ENCODE data around the gene PGLYRP2. TPM values are rescaled to one million over a fixed set of nuclear protein-coding genes. Genes with fewer than 3 reads are reported as not detected.

PGLYRP2 gene
- total RNA-seq, 1 experiment from 2014 or later = not detected

DNA sequence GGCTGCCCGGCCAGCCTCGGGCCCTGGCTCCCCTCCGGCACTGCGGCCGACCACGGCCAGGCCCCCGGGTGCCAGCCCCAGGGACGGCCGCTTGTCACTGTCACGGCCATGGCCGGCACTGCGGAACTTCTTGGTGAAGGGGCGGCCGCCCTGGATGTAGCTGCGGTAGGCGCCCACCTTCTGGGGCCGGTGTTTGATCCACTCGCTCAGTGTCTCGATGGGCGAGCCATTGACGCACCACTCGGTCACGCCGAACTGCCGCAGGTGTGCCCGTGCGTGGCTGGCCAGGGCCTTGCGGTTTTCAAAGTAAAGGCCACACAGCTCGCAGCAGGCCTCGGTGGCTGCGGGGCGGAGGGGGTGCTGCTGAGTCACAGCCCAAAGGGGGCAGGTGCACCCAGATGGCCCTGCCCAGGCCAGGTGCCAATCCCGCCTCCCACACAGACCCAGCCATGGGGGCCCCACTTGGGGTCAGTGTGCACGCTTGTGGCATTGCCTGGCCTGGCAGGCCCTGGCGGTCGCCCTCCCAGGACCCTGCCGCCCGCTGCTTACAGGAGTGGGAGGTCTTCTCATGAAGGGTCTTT, 54.5 kb downstream of the PGLYRP2 start:
- DNase-seq (ENCODE audit: low spot score) = no peak

GRCh38 chr19:15424121-15424520, 55.2 kb downstream of the PGLYRP2 start:
- no peak for DNase-seq (ENCODE audit: low spot score)

DNA sequence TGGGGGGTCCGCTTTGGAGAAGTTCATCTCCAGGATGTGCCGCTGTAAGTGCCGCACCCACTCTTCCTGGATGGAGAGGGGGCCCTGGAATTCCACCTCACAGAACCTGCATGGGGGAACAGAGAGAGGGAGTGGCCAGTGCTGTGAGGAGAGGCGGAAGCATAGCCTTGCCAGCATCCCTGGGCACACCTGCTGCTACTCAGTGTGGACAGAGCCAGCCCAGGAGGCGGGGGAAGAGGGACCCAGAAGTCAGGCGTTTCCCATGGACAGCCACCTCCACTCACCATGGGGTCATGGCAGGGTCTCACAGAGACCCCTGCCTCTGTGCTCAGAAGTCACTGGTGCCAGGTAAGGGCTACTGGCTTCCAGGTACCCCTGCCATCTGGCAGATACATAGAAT, 56.2 kb downstream of the PGLYRP2 start:
- no peak for DNase-seq (ENCODE audit: low spot score)

GRCh38 chr19:15422296-15423075, 56.8 kb downstream of the PGLYRP2 start:
- no peak for DNase-seq (ENCODE audit: low spot score)

- DNase-seq (ENCODE audit: low spot score) = no peak
Measured at GRCh38 chr19:15421721-15422260, 57.5 kb downstream of the PGLYRP2 start.

DNA sequence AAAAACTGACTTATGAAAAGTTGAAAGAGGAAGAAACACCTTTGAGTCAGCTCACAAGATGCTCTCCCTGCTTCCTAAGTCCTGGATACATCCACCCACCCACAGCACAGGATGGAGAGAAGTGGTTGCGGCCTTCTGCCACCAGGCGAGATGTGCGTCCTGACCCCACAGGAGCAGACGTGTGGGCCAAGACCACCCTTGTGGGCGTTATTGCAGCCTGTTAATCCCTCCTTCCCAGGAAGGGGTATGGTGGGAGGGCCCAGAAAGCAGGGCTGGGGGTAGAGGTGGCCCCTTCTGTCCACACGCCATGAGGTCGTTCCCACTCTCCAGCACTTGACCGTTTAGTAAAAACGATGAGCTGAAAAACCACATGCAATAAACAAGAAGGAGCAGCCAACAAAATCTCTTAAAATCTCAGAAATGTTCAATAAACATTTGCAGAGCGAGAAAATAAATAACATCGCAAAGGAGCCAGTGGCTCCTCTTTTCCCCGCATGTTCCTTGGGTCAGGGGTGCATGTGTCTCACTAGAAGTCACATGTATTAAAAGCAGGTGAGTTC, 58.1 kb downstream of the PGLYRP2 start:
- no peak for DNase-seq (ENCODE audit: low spot score)

DNA sequence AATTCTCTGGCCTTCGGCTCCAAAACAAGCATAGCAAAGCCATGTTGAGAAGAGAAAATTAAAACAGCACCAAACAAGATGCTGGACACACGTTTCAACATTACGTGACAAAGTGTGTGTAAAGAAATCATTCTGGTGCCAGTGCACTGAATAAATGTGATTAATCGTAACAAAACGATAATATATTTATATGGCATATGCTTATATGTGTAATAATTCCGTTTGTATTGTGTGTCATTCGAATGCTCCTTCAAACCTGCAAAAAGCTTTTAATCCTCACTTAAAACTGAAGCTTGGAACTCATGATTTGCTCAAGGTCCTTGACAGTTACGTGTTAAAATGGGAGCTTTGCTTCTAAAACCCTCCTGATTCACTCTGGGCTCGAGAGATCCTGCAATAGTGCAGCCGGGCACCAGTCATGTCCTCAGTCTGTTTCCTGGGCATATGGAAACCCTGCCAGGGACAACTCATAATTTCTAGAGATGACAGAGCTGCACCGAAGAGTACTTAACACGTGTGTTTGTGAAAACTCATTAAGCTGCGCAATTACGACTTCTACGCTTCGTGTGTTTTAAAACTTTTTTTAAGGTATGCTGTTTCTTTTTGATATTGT, 59.8 kb downstream of the PGLYRP2 start:
- DNase-seq (ENCODE audit: low spot score) = no peak

Other genes with a start within 250 kb of the PGLYRP2 start
- gene EPHX3, start 247.1 kb downstream of the PGLYRP2 start, total RNA-seq (2014; rRNA removed; shearing (Covaris generic)) = 0.43 TPM in 1 of 2 replicates, not detected in the other
- gene BRD4, start 147.0 kb downstream of the PGLYRP2 start, total RNA-seq (2014; rRNA removed; shearing (Covaris generic)) = 6.4 and 11.0 TPM in 2 replicates
- gene AKAP8, start 99.7 kb downstream of the PGLYRP2 start, total RNA-seq (2014; rRNA removed; shearing (Covaris generic)) = 14.4 and 18.4 TPM in 2 replicates
- 37.5 and 48.6 TPM in 2 replicates for gene AKAP8L, start 60.5 kb downstream of the PGLYRP2 start, total RNA-seq (2014; rRNA removed; shearing (Covaris generic))
- gene WIZ, start 29.5 kb downstream of the PGLYRP2 start, total RNA-seq (2014; rRNA removed; shearing (Covaris generic)) = 7.2 and 7.4 TPM in 2 replicates
- not detected in 2 replicates for gene RASAL3, start 15.0 kb downstream of the PGLYRP2 start, total RNA-seq (2014; rRNA removed; shearing (Covaris generic))
- gene CYP4F22, start 29.0 kb upstream of the PGLYRP2 start, total RNA-seq (2014; rRNA removed; shearing (Covaris generic)) = 0.04 TPM in 2 replicates
- not detected in 2 replicates for gene CYP4F8, start 135.7 kb upstream of the PGLYRP2 start, total RNA-seq (2014; rRNA removed; shearing (Covaris generic))
- 0.08 and 0.17 TPM in 2 replicates for gene CYP4F3, start 161.4 kb upstream of the PGLYRP2 start, total RNA-seq (2014; rRNA removed; shearing (Covaris generic))
- 3.6 and 6.3 TPM in 2 replicates for gene CYP4F12, start 193.6 kb upstream of the PGLYRP2 start, total RNA-seq (2014; rRNA removed; shearing (Covaris generic))
- gene OR10H2, start 248.5 kb upstream of the PGLYRP2 start, total RNA-seq (2014; rRNA removed; shearing (Covaris generic)) = not detected in 2 replicates